Activated CD4-positive, alpha-beta T cell treated with anti-CD3 and anti-CD28 coated beads, Interleukin-2, amount 10 ng/mL, durations not matched to agents 7 days and 5 days (primary cell): Measurements from ENCODE around the gene KRT80. TPM values are rescaled to one million over a fixed set of nuclear protein-coding genes. Genes with fewer than 3 reads are reported as not detected.

ENCODE experiments used
- CTCF ChIA-PET: fragments of 350-600 bp; sonication (Branson Sonifier 250); formaldehyde crosslinking; loops from one replicate; lab custom pipeline; 2021; ENCODE audit warnings: antibody characterized with exemption; lab: Charles Lee
- POLR2A ChIA-PET: fragments of 350-600 bp; sonication (Branson Sonifier 250); formaldehyde crosslinking; loops from one replicate; lab custom pipeline; 2021; ENCODE audit warnings: antibody characterized with exemption; lab: Charles Lee
- DNase-seq: peaks from one replicate; pipeline ENCODE4 v3.0.0-alpha.2; 2020
- H3K27ac Mint-ChIP-seq: one replicate; pipeline ENCODE4 v1.8.0; 2021; ENCODE audit warnings: mild to moderate bottlenecking, moderate library complexity, mixed read lengths
- H3K27me3 Mint-ChIP-seq: one replicate; pipeline ENCODE4 v1.8.0; 2021; ENCODE audit warnings: mixed read lengths
- H3K36me3 Mint-ChIP-seq: one replicate; pipeline ENCODE4 v1.8.0; 2021; ENCODE audit warnings: low read depth, mixed read lengths
- H3K4me1 Mint-ChIP-seq: one replicate; pipeline ENCODE4 v1.8.0; 2021; ENCODE audit warnings: mixed read lengths
- H3K4me3 Mint-ChIP-seq: one replicate; pipeline ENCODE4 v1.8.0; 2021; ENCODE audit warnings: mild to moderate bottlenecking, moderate library complexity, mixed read lengths
- H3K9me3 Mint-ChIP-seq: one replicate; pipeline ENCODE4 v1.8.0; 2021; ENCODE audit warnings: mixed read lengths
- total RNA-seq, 2 experiments: library from RNA; stranded (reverse); gene quantifications; one replicate each; pipeline ENCODE4 v1.2.3, GENCODE V29; 2021

Gene KRT80
- total RNA-seq, 2 experiments from 2014 or later, result not detected

DNA sequence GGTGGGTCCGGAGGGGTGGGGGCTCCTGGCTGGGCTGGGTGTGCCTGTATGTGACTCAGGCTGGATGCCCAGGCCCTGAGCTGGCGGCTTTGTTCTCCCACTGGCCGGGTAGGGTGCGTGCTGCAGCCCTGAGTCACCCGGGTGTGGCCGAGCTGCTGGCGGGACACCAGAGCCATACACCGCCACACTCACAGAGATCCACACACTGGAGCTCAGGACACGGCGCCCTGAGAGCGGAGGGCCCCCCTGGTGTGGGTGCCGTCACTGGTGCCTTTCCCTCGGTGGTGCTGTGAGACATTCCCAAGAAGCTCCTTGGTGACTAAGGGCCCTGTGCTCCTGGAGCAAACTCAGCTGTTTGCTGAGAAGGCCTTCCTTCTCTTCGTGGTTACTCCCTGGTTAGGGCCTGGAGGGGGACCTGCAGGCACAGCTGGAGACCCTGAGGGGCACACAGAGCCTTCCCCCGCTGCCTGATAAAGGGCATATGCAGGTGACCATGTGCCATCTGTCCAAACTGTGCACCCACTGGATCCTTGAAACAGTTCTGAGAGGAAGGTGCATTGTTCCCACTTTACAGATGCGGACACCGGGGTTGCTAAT, 44.3 kb downstream of the KRT80 start:
- DNase-seq, result no peak
- ChIA-PET CTCF (interaction anchor here (0.6 to 1.6 kb wide), 5 partner anchors 9 to 841 kb away, joined by 3 to 4 read pairs (median 3); no protein-coding TSS in a partner anchor), POLR2A (no interaction called here)
- Mint-ChIP-seq H3K27ac (peak overlapping the region; percentile 60), H3K4me1 (peaks cover 9% of the 10 kb centered on the region), H3K9me3 (no peaks in the 10 kb centered on the region), H3K36me3 (no peaks in the 10 kb centered on the region), H3K27me3 (peaks cover 2% of the 10 kb centered on the region), H3K4me3 (no peak overlapping the region)

DNA sequence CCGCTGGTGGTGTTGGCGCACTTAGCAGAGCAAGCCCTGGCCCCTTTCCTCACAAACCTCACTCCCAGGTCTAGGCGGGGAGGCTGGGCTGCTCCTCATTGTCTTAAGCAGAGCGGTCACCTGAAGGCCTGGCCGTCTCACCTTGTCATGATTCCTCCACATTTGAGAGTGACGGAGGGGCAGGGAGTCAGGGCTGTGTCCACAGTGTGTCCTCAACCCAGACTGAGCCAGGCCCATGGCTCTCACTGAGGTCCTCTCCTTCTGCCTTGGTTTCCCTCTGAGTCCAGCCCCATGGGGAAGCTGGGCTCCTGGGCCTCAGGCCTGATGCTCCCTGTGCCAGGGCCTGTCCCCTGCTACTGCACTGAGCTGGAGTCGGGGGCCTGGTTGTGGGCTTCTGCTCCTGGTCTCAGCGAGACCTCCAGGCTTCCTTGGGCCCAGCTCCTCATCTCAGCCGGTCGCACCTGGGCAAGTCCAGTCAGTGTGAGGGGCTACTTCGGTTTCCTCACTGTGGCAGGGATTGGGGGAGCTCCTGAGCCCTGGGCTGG, 44.9 kb downstream of the KRT80 start:
- Mint-ChIP-seq H3K9me3 (no peaks in the 10 kb centered on the region), H3K27ac (no peak overlapping the region), H3K36me3 (no peaks in the 10 kb centered on the region), H3K4me3 (no peak overlapping the region), H3K4me1 (peaks cover 8% of the 10 kb centered on the region), H3K27me3 (peaks cover 2% of the 10 kb centered on the region)
- CTCF ChIA-PET, result interaction anchor here (0.6 to 1.5 kb wide), 5 partner anchors 121 to 842 kb away, joined by 3 to 6 read pairs (median 3); no protein-coding TSS in a partner anchor
- no peak for DNase-seq
- POLR2A ChIA-PET, result no interaction called here

GRCh38 chr12:52146089-52146821, 45.6 kb downstream of the KRT80 start:
- peaks cover 1% of the 10 kb centered on the region for H3K4me1 Mint-ChIP-seq
- no peak overlapping the region for H3K4me3 Mint-ChIP-seq
- H3K27ac Mint-ChIP-seq, result peak overlapping the region; percentile 0
- H3K27me3 Mint-ChIP-seq, result no peaks in the 10 kb centered on the region
- ChIA-PET POLR2A (no interaction called here), CTCF (interaction anchor here (1.5 kb wide), 1 partner anchor 121 kb away, joined by 6 read pairs; no protein-coding TSS in a partner anchor)
- no peak for DNase-seq
- no peaks in the 10 kb centered on the region for H3K36me3 Mint-ChIP-seq
- no peaks in the 10 kb centered on the region for H3K9me3 Mint-ChIP-seq

DNA sequence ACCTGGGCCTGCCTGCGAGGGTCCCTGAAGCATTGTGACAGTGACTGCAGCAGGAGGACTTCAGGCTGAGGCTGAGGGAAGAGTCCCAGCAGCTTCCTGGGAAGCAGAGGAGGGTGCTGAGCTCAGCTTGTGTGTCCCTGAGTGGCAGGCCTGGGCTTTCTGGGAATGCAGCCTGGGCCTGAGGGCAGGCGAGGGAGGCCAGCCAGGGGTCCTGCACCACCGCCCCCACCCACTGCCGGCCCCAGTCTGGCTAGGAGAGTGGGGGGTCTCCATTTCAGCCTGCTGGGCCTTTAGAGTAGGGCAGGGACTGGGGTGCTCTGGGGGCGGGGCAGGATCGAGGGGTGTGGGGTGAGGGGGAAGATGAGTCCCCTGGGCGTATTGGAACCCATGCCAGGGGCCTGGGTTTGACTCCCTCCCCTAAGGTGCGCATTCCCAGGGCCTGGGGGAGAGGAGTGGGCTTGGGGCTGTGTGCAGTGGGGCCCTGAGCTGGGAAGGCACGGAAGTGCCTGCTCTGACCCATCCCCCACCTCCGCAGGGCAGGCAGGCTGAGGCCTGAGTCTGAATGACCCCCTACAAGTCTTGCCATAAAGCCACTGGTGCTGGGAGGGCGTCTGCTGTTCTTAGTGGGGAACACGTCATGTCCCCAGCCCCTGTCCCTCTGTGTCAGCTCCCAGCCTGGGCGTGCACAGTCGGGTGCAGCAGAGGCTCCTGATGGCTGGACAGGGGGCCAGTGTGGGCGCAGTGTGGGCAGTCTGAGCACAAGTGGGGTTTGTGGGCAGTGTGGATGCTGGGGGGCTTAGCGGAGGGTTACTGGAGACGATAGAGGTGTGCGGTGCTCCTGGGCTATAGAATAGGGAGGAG, 46.4 kb downstream of the KRT80 start:
- no peaks in the 10 kb centered on the region for H3K9me3 Mint-ChIP-seq
- no peak for DNase-seq
- CTCF ChIA-PET, result interaction anchor here (1.5 kb wide), 1 partner anchor 120 kb away, joined by 6 read pairs; no protein-coding TSS in a partner anchor
- no peaks in the 10 kb centered on the region for H3K27me3 Mint-ChIP-seq
- peak overlapping the region; percentile 0 for H3K27ac Mint-ChIP-seq
- POLR2A ChIA-PET, result no interaction called here
- H3K4me1 Mint-ChIP-seq, result no peaks in the 10 kb centered on the region
- H3K4me3 Mint-ChIP-seq, result no peak overlapping the region
- H3K36me3 Mint-ChIP-seq, result no peaks in the 10 kb centered on the region

- POLR2A ChIA-PET, result no interaction called here
These were observed 47.1 kb downstream of the KRT80 start for GRCh38 chr12:52144512-52145227.

GRCh38 chr12:52142431-52142830, 49.4 kb downstream of the KRT80 start:
- Mint-ChIP-seq H3K4me1 (no peaks in the 10 kb centered on the region), H3K4me3 (no peak overlapping the region), H3K9me3 (no peaks in the 10 kb centered on the region), H3K36me3 (no peaks in the 10 kb centered on the region), H3K27me3 (peaks cover 4% of the 10 kb centered on the region), H3K27ac (no peak overlapping the region)
- DNase-seq, result no peak
- CTCF ChIA-PET, result interaction anchor here (1.1 kb wide), 1 partner anchor 14 kb away, joined by 3 read pairs; no protein-coding TSS in a partner anchor
- POLR2A ChIA-PET, result no interaction called here

More at GRCh38 chr12:52144512-52145227, 47.1 kb downstream of the KRT80 start:
- Mint-ChIP-seq H3K27ac (no peak overlapping the region), H3K4me3 (no peak overlapping the region), H3K9me3 (no peaks in the 10 kb centered on the region), H3K27me3 (no peaks in the 10 kb centered on the region), H3K4me1 (no peaks in the 10 kb centered on the region), H3K36me3 (no peaks in the 10 kb centered on the region)
- DNase-seq, result no peak
- CTCF ChIA-PET, result interaction anchor here (1.0 to 1.1 kb wide), 2 partner anchors 169 to 726 kb away, joined by 3 read pairs; no protein-coding TSS in a partner anchor

DNA sequence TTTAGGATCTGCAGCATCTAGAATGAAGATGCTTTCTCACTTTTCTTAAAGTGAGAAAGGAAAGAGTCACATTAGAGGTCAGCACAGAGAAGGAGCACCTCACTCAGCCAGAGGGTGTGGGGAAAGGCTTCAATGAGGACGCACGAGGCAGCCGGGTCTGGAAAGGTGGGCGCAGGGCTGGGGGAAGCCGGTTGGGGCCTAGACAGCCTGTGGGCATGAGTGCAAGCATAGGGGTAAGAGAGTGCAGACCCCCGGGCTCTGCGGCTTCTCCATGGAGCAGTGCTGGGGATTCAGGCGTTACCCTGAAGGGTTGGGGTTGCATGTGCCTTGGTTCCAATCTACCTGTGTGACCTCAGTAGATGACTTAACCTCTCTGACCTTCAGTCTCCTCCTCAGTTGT, 49.9 kb downstream of the KRT80 start:
- H3K4me3 Mint-ChIP-seq, result no peak overlapping the region
- no peak overlapping the region for H3K27ac Mint-ChIP-seq
- CTCF ChIA-PET, result no interaction called here
- H3K9me3 Mint-ChIP-seq, result no peaks in the 10 kb centered on the region
- POLR2A ChIA-PET, result no interaction called here
- H3K4me1 Mint-ChIP-seq, result no peaks in the 10 kb centered on the region
- H3K27me3 Mint-ChIP-seq, result peaks cover 4% of the 10 kb centered on the region
- H3K36me3 Mint-ChIP-seq, result no peaks in the 10 kb centered on the region
- DNase-seq, result no peak

DNA sequence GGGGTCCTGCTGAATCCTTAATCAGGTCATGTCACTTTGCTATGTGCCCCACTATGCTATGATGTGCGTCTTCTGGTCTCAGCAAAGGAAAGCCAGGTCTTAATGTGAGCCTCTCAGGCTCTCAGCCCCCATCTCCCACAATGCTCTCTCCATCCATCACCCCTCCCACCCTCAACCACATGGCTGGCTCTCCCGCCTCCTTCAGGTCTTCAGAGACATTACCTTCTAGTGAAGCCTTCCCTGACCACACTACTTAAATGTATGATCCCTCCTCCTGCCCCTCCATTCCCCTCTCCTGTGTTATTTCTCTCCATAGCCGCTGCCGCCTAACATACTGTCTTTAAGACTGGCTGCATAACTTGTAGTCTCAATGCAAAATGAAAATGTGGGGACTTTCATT, 50.5 kb downstream of the KRT80 start:
- H3K36me3 Mint-ChIP-seq, result no peaks in the 10 kb centered on the region
- CTCF ChIA-PET, result interaction anchor here (0.9 kb wide), 1 partner anchor 20 kb away, joined by 4 read pairs; no protein-coding TSS in a partner anchor
- no peak for DNase-seq
- no peaks in the 10 kb centered on the region for H3K4me1 Mint-ChIP-seq
- POLR2A ChIA-PET, result no interaction called here
- H3K27ac Mint-ChIP-seq, result no peak overlapping the region
- no peak overlapping the region for H3K4me3 Mint-ChIP-seq
- H3K27me3 Mint-ChIP-seq, result peaks cover 6% of the 10 kb centered on the region
- no peaks in the 10 kb centered on the region for H3K9me3 Mint-ChIP-seq

GRCh38 chr12:52139579-52140062, 52.2 kb downstream of the KRT80 start:
- Mint-ChIP-seq H3K27me3 (peaks cover 6% of the 10 kb centered on the region), H3K36me3 (no peaks in the 10 kb centered on the region), H3K4me1 (no peaks in the 10 kb centered on the region), H3K27ac (no peak overlapping the region), H3K9me3 (no peaks in the 10 kb centered on the region), H3K4me3 (no peak overlapping the region)
- ChIA-PET POLR2A (no interaction called here), CTCF (no interaction called here)
- DNase-seq, result peak; percentile 52

DNA sequence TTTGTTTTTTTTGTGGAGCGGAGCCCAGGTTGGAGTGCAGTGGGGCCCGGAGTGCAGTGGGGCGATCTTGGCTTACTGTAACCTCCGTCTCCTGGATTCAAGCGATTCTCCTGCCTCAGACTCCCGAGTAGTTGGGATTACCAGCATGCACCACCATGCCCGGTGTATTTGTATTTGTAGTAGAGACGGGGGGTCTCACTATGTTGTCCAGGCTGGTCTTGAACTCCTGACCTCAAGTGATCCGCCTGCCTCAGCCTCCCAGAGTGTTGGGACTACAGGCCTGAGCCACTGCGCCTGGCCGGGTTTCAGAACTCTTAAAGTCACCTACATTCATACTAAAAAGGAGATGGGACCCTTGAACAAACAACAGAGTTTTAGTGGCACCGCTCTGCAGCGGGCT, 52.7 kb downstream of the KRT80 start:
- Mint-ChIP-seq H3K9me3 (no peaks in the 10 kb centered on the region), H3K36me3 (no peaks in the 10 kb centered on the region), H3K4me1 (no peaks in the 10 kb centered on the region), H3K27me3 (peaks cover 6% of the 10 kb centered on the region), H3K4me3 (no peak overlapping the region), H3K27ac (no peak overlapping the region)
- ChIA-PET CTCF (no interaction called here), POLR2A (no interaction called here)
- no peak for DNase-seq

- no peaks in the 10 kb centered on the region for H3K9me3 Mint-ChIP-seq
- no peaks in the 10 kb centered on the region for H3K36me3 Mint-ChIP-seq
- POLR2A ChIA-PET, result no interaction called here
- no peak overlapping the region for H3K27ac Mint-ChIP-seq
- H3K27me3 Mint-ChIP-seq, result peaks cover 6% of the 10 kb centered on the region
- H3K4me1 Mint-ChIP-seq, result no peaks in the 10 kb centered on the region
- no peak overlapping the region for H3K4me3 Mint-ChIP-seq
- CTCF ChIA-PET, result no interaction called here
- DNase-seq, result no peak
These were observed 54.1 kb downstream of the KRT80 start for GRCh38 chr12:52137746-52138145.

GRCh38 chr12:52132754-52133161, 59.1 kb downstream of the KRT80 start:
- no peak overlapping the region for H3K27ac Mint-ChIP-seq
- H3K4me3 Mint-ChIP-seq, result no peak overlapping the region
- no peaks in the 10 kb centered on the region for H3K4me1 Mint-ChIP-seq
- ChIA-PET CTCF (interaction anchor here (1.1 kb wide), 1 partner anchor 107 kb away, joined by 4 read pairs; no protein-coding TSS in a partner anchor), POLR2A (no interaction called here)
- no peaks in the 10 kb centered on the region for H3K9me3 Mint-ChIP-seq
- H3K36me3 Mint-ChIP-seq, result no peaks in the 10 kb centered on the region
- H3K27me3 Mint-ChIP-seq, result peaks cover 4% of the 10 kb centered on the region
- DNase-seq, result no peak
